ENCODE data around the gene GALNT15.

GALNT15 gene

GRCh38 chr3:16189201-16189600 is 14.7 kb downstream of the GALNT15 start:
- DNase-seq: no peak

GRCh38 chr3:16190704-16191103 is 16.2 kb downstream of the GALNT15 start:
- DNase-seq: no peak

GRCh38 chr3:16191591-16191990 is 17.1 kb downstream of the GALNT15 start:
- no peak for DNase-seq

GRCh38 chr3:16192176-16192811 is 17.8 kb downstream of the GALNT15 start:
- DNase-seq: no peak

- no peak for DNase-seq
Measured at GRCh38 chr3:16198427-16198826, 23.9 kb downstream of the GALNT15 start.

GRCh38 chr3:16199769-16200168 is 25.3 kb downstream of the GALNT15 start:
- DNase-seq: no peak

GRCh38 chr3:16200411-16200810 is 25.9 kb downstream of the GALNT15 start:
- no peak for DNase-seq

- no peak for DNase-seq
Measured at GRCh38 chr3:16203031-16203430, 28.6 kb downstream of the GALNT15 start.

- no peak for DNase-seq
Measured at GRCh38 chr3:16203671-16204629, 29.5 kb downstream of the GALNT15 start.

GRCh38 chr3:16204751-16205150 is 30.3 kb downstream of the GALNT15 start:
- DNase-seq: no peak

GRCh38 chr3:16205156-16205870 is 30.8 kb downstream of the GALNT15 start:
- DNase-seq: no peak

- no peak for DNase-seq
Measured at GRCh38 chr3:16207031-16207430, 32.6 kb downstream of the GALNT15 start.

GRCh38 chr3:16211176-16211904 is 36.9 kb downstream of the GALNT15 start:
- no peak for DNase-seq

GRCh38 chr3:16214366-16214765 is 39.9 kb downstream of the GALNT15 start:
- no peak for DNase-seq

- no peak for DNase-seq
Measured at GRCh38 chr3:16216373-16216935, 42.0 kb downstream of the GALNT15 start.

GRCh38 chr3:16219777-16220176 is 45.3 kb downstream of the GALNT15 start:
- no peak for DNase-seq

GRCh38 chr3:16221990-16222389 is 47.5 kb downstream of the GALNT15 start:
- no peak for DNase-seq

GRCh38 chr3:16222547-16222946 is 48.1 kb downstream of the GALNT15 start:
- no peak for DNase-seq

- DNase-seq: no peak
Measured at GRCh38 chr3:16224325-16224724, 49.8 kb downstream of the GALNT15 start.

GRCh38 chr3:16227566-16227965 is 53.1 kb downstream of the GALNT15 start:
- DNase-seq: no peak

GRCh38 chr3:16229681-16230080 is 55.2 kb downstream of the GALNT15 start:
- DNase-seq: no peak

- no peak for DNase-seq
Measured at GRCh38 chr3:16231983-16232382, 57.5 kb downstream of the GALNT15 start.

GRCh38 chr3:16233806-16234205 is 59.3 kb downstream of the GALNT15 start:
- no peak for DNase-seq

Data from NCI-H2081 treated with DMSO at 0.1 percent for 48 hours (cell line).